Hematopoietic multipotent progenitor cell (in vitro differentiated cells): ENCODE measurements around the gene HIP1R. TPM values are rescaled to one million over a fixed set of nuclear protein-coding genes. Genes with fewer than 3 reads are reported as not detected.

ENCODE experiments used
- total RNA-seq: library from RNA; depleted of rRNA; stranded (reverse); fragments of >200 nt; gene quantifications from one replicate; pipeline ENCODE4 v1.2.3, GENCODE V29; 2012

Gene HIP1R
- total RNA-seq, 1 donor, result 34.7 TPM

Other genes with a start within 250 kb of the HIP1R start
- gene HCAR2, start 132.1 kb upstream of the HIP1R start, total RNA-seq, result under 0.01 TPM
- under 0.01 TPM for gene HCAR3, start 118.6 kb upstream of the HIP1R start, total RNA-seq
- gene HCAR1, start 104.6 kb upstream of the HIP1R start, total RNA-seq, result 0.27 TPM
- gene DENR, start 82.6 kb upstream of the HIP1R start, total RNA-seq, result 22.4 TPM
- 1.9 TPM for gene CCDC62, start 60.9 kb upstream of the HIP1R start, total RNA-seq
- 105 TPM for gene VPS37B, start 60.7 kb downstream of the HIP1R start, total RNA-seq
- 9.2 TPM for gene ABCB9, start 131.0 kb downstream of the HIP1R start, total RNA-seq
- 35.0 TPM for gene OGFOD2, start 139.8 kb downstream of the HIP1R start, total RNA-seq
- 83.5 TPM for gene ARL6IP4, start 145.2 kb downstream of the HIP1R start, total RNA-seq